H1 (cell line): ENCODE results near the gene SEMA3B.

ENCODE experiments used
- CBX5 ChIP-seq: fragments of 300-800, 300-1000 bp; sonication (generic); IDR thresholded peaks from 2 replicates; pipeline ENCODE4 v1.7.1; 2016; ENCODE audit warnings: antibody characterized with exemption, low read length, low read depth
- CHD1 ChIP-seq: IDR thresholded peaks from 2 replicates; pipeline ENCODE4 v1.6.1; 2012; ENCODE audit warnings: low read depth, low read length, improper control_type of control experiment
- CREB1 ChIP-seq: IDR thresholded peaks from 2 replicates; pipeline ENCODE4 v1.6.1; 2012; ENCODE audit warnings: inconsistent platforms
- EP300 ChIP-seq, 2 experiments: IDR thresholded peaks; 1 replicate in 1 of 2; 2 replicates in 1 of 2; pipeline ENCODE4 v1.6.1; 2011 to 2012; ENCODE audit warnings: low read depth in 2 of 2, low read length in 2 of 2, mild to moderate bottlenecking in 2 of 2, borderline replicate concordance in 1 of 2, inconsistent platforms in 1 of 2, moderate library complexity in 1 of 2
- EZH2 ChIP-seq: fragments of 200-600 bp; sonication (generic); IDR thresholded peaks from 2 replicates; pipeline ENCODE4 v1.7.1; 2012; ENCODE audit warnings: low read depth, mild to moderate bottlenecking, moderate library complexity, low read length, inconsistent platforms; ENCODE audit not compliant: severe bottlenecking
- GABPA ChIP-seq: IDR thresholded peaks from 2 replicates; pipeline ENCODE4 v1.6.1; 2011; ENCODE audit warnings: mild to moderate bottlenecking, low read length, moderate library complexity, borderline replicate concordance; ENCODE audit not compliant: insufficient read depth
- JUND ChIP-seq: IDR thresholded peaks from 2 replicates; pipeline ENCODE4 v1.6.1; 2011; ENCODE audit warnings: mild to moderate bottlenecking, improper control_type of control experiment, low read length
- POLR2A ChIP-seq, 2 experiments: IDR thresholded peaks; 1 replicate in 1 of 2; 2 replicates in 1 of 2; pipeline ENCODE4 v1.6.1; 2011; ENCODE audit warnings: low read depth in 2 of 2, low read length in 2 of 2, mild to moderate bottlenecking in 2 of 2; ENCODE audit errors: control extremely low read depth in 1 of 2
- POLR2AphosphoS5 ChIP-seq: IDR thresholded peaks from 2 replicates; pipeline ENCODE4 v1.6.1; 2011; ENCODE audit warnings: low read depth, low read length
- RFX5 ChIP-seq: IDR thresholded peaks from 2 replicates; pipeline ENCODE4 v1.6.1; 2011; ENCODE audit warnings: low read depth, low read length, improper control_type of control experiment, borderline replicate concordance
- TEAD4 ChIP-seq: IDR thresholded peaks from 2 replicates; pipeline ENCODE4 v1.6.1; 2012; ENCODE audit warnings: low read depth, low read length, inconsistent platforms, mixed read lengths
- TF ChIP-seq, protein P1 (sequence below), 3 experiments: IDR thresholded peaks; 1 replicate in 2 of 3; 2 replicates in 1 of 3; pipeline versions ENCODE4 v1.5.1 to v1.6.1; 2011; ENCODE audit warnings: low read length in 3 of 3, mild to moderate bottlenecking in 3 of 3, inconsistent platforms in 2 of 3, low read depth in 1 of 3, moderate library complexity in 1 of 3; ENCODE audit not compliant: insufficient read depth in 1 of 3; ENCODE audit errors: control extremely low read depth in 1 of 3
- TF ChIP-seq, protein P2 (sequence below): IDR thresholded peaks from 2 replicates; pipeline ENCODE4 v1.6.1; 2011; ENCODE audit warnings: low read length, improper control_type of control experiment

DNA sequence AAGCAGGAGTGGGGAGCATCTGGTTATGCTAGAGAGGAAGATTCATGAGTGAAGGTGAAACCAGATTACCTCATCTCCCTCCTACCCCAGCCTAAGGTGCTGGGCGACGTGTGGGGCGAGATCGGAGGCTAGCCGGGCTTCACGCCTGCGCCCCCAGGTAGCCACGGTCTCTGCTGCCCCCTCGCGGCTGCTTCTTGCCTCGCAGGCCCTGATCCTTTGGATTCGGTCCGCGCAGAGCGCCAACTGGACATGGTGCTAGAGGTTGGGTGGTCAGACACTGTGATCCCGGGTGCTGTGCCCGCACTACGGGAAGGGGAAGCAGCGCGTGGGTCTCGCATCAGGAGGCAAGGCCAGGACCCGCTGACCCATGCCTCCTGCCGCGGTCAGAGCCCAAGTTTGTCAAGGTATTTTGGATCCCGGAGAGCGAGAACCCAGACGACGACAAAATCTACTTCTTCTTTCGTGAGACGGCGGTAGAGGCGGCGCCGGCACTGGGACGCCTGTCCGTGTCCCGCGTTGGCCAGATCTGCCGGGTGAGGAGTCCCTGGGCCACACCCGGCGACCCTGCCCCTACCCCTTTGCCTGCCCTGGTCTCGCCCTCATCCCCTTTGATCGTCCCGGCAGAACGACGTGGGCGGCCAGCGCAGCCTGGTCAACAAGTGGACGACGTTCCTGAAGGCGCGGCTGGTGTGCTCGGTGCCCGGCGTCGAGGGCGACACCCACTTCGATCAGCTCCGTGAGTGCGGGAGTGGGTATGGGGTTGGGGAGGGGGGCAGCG is 4.2 kb downstream of the SEMA3B start:
- TF ChIP-seq CREB1: peak; percentile 36; the same call in 1 of the 2 replicates
- no peak for TF ChIP-seq TEAD4
- TF ChIP-seq, protein P1, sequence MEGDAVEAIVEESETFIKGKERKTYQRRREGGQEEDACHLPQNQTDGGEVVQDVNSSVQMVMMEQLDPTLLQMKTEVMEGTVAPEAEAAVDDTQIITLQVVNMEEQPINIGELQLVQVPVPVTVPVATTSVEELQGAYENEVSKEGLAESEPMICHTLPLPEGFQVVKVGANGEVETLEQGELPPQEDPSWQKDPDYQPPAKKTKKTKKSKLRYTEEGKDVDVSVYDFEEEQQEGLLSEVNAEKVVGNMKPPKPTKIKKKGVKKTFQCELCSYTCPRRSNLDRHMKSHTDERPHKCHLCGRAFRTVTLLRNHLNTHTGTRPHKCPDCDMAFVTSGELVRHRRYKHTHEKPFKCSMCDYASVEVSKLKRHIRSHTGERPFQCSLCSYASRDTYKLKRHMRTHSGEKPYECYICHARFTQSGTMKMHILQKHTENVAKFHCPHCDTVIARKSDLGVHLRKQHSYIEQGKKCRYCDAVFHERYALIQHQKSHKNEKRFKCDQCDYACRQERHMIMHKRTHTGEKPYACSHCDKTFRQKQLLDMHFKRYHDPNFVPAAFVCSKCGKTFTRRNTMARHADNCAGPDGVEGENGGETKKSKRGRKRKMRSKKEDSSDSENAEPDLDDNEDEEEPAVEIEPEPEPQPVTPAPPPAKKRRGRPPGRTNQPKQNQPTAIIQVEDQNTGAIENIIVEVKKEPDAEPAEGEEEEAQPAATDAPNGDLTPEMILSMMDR (IDR thresholded peaks at IDR 0.05; ENCODE audit: control extremely low read depth in 1 of 3, insufficient read depth in 1 of 3, low read depth in 1 of 3, low read length in 3 of 3): peak in 2 of 3 experiments; percentile 98 to 99; a peak in 3 of 4 replicates
- peak; percentile 53; the same call in 1 of the 2 replicates for TF ChIP-seq GABPA
- no peak for TF ChIP-seq EZH2
- TF ChIP-seq POLR2AphosphoS5: no peak
- no peak for TF ChIP-seq EP300 (IDR thresholded peaks at IDR 0.05; ENCODE audit: borderline replicate concordance in 1 of 2, low read depth in 2 of 2, low read length in 2 of 2)
- no peak for TF ChIP-seq CHD1
- peak; percentile 46; the same call in 1 of the 2 replicates for TF ChIP-seq JUND
- TF ChIP-seq RFX5: no peak
- TF ChIP-seq, protein P2, sequence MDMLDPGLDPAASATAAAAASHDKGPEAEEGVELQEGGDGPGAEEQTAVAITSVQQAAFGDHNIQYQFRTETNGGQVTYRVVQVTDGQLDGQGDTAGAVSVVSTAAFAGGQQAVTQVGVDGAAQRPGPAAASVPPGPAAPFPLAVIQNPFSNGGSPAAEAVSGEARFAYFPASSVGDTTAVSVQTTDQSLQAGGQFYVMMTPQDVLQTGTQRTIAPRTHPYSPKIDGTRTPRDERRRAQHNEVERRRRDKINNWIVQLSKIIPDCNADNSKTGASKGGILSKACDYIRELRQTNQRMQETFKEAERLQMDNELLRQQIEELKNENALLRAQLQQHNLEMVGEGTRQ: no peak
- no peak for TF ChIP-seq POLR2A (IDR thresholded peaks at IDR 0.05; ENCODE audit: control extremely low read depth in 1 of 2, low read depth in 2 of 2, low read length in 2 of 2)
- no peak for TF ChIP-seq CBX5
